NB4 (cell line): Measurements from ENCODE around the gene RSPH1.

ENCODE experiments used
- POLR2A ChIP-seq: IDR thresholded peaks from 2 replicates; pipeline ENCODE4 v1.6.1; 2011; ENCODE audit warnings: mild to moderate bottlenecking; ENCODE audit not compliant: insufficient read length; ENCODE audit errors: extremely low read depth
- TF ChIP-seq, protein P1 (sequence below): IDR thresholded peaks from one replicate; pipeline ENCODE4 v1.5.1; 2012; ENCODE audit warnings: low read depth, low read length
- TF ChIP-seq, protein P2 (sequence below): IDR thresholded peaks from 2 replicates; pipeline ENCODE4 v1.6.1; 2011; ENCODE audit warnings: low read depth, low read length

DNA sequence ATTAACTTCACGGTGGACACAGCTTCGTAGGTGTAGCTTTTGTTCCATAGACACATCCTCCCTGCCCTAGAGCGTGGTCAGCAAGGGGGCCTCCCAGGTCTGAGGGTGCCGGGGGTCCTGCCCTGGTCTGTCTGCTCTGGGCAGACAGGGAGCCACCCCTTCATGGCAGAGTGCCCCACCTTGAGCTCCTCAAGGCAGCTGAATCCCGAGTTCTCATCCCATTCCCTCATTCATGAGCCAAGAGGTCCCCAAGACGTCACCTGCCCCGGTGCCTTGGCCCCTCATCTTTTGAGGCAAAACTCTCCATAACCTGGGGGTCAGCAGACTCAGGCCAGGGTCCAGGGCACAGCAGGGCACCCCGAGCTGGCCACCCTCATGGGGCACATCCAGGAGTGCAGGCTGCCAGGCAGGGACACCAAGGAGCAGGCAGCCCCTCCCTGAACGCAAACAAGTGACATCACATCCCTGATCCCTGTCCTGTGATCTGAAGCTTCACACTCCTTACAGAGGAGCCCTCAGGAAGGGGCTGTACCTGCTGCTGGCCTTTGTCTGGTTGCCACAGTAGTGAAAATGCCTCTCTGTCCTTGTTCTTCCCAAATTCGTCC is 69.0 kb downstream of the RSPH1 start:
- TF ChIP-seq POLR2A = no peak
- TF ChIP-seq, protein P1, sequence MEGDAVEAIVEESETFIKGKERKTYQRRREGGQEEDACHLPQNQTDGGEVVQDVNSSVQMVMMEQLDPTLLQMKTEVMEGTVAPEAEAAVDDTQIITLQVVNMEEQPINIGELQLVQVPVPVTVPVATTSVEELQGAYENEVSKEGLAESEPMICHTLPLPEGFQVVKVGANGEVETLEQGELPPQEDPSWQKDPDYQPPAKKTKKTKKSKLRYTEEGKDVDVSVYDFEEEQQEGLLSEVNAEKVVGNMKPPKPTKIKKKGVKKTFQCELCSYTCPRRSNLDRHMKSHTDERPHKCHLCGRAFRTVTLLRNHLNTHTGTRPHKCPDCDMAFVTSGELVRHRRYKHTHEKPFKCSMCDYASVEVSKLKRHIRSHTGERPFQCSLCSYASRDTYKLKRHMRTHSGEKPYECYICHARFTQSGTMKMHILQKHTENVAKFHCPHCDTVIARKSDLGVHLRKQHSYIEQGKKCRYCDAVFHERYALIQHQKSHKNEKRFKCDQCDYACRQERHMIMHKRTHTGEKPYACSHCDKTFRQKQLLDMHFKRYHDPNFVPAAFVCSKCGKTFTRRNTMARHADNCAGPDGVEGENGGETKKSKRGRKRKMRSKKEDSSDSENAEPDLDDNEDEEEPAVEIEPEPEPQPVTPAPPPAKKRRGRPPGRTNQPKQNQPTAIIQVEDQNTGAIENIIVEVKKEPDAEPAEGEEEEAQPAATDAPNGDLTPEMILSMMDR = no peak
- TF ChIP-seq, protein P2, sequence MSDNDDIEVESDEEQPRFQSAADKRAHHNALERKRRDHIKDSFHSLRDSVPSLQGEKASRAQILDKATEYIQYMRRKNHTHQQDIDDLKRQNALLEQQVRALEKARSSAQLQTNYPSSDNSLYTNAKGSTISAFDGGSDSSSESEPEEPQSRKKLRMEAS = no peak
